Osteocyte (in vitro differentiated cells): ENCODE results near the gene EPHB2. TPM values are rescaled to one million over a fixed set of nuclear protein-coding genes. Genes with fewer than 3 reads are reported as not detected.

Experiments used
- DNase-seq: peaks from one replicate; pipeline ENCODE4 v3.0.0; 2021; ENCODE audit warnings: mixed read lengths; ENCODE audit not compliant: unreplicated experiment; ENCODE audit errors: extremely low spot score
- H3K27ac Mint-ChIP-seq: one replicate; pipeline ENCODE4 v1.8.0; 2021; ENCODE audit warnings: mild to moderate bottlenecking, mixed read lengths; ENCODE audit not compliant: unreplicated experiment
- H3K27me3 Mint-ChIP-seq: one replicate; pipeline ENCODE4 v1.8.0; 2021; ENCODE audit warnings: mixed read lengths; ENCODE audit not compliant: unreplicated experiment
- H3K36me3 Mint-ChIP-seq: one replicate; pipeline ENCODE4 v1.8.0; 2021; ENCODE audit warnings: mixed read lengths; ENCODE audit not compliant: unreplicated experiment
- H3K4me1 Mint-ChIP-seq: one replicate; pipeline ENCODE4 v1.8.0; 2021; ENCODE audit warnings: mixed read lengths; ENCODE audit not compliant: unreplicated experiment
- H3K4me3 Mint-ChIP-seq: one replicate; pipeline ENCODE4 v1.8.0; 2021; ENCODE audit warnings: mild to moderate bottlenecking, moderate library complexity, mixed read lengths; ENCODE audit not compliant: unreplicated experiment
- H3K9me3 Mint-ChIP-seq: one replicate; pipeline ENCODE4 v1.8.0; 2021; ENCODE audit warnings: mixed read lengths; ENCODE audit not compliant: unreplicated experiment
- CTCF ChIP-seq: fragments of 200-600 bp; sonication (generic); IDR thresholded peaks from 2 replicates; pipeline ENCODE4 v1.5.0; 2021; ENCODE audit warnings: antibody characterized with exemption, mild to moderate bottlenecking, moderate library complexity
- total RNA-seq: library from RNA; stranded (reverse); gene quantifications from 2 replicates; pipeline ENCODE4 v1.2.1, GENCODE V29; 2021

EPHB2 gene
- total RNA-seq, 1 donor from 2014 or later: 32.5 TPM

- Mint-ChIP-seq H3K9me3 (no peaks in the 10 kb centered on the region), H3K36me3 (no peaks in the 10 kb centered on the region), H3K4me1 (no peaks in the 10 kb centered on the region), H3K27me3 (no peaks in the 10 kb centered on the region), H3K4me3 (no peak overlapping the region), H3K27ac (no peak overlapping the region)
- no peak for TF ChIP-seq CTCF
- no peak for DNase-seq
Observed at GRCh38 chr1:22763487-22764200, 53.0 kb downstream of the EPHB2 start.

- H3K27ac Mint-ChIP-seq: no peak overlapping the region
- no peaks in the 10 kb centered on the region for H3K9me3 Mint-ChIP-seq
- no peak for DNase-seq
- H3K27me3 Mint-ChIP-seq: no peaks in the 10 kb centered on the region
- no peaks in the 10 kb centered on the region for H3K36me3 Mint-ChIP-seq
- TF ChIP-seq CTCF: no peak
- no peaks in the 10 kb centered on the region for H3K4me1 Mint-ChIP-seq
- no peak overlapping the region for H3K4me3 Mint-ChIP-seq
Observed at GRCh38 chr1:22767852-22768251, 57.2 kb downstream of the EPHB2 start.

- no peak for TF ChIP-seq CTCF
- Mint-ChIP-seq H3K36me3 (no peaks in the 10 kb centered on the region), H3K27me3 (no peaks in the 10 kb centered on the region), H3K4me1 (peaks cover 6% of the 10 kb centered on the region), H3K4me3 (no peak overlapping the region), H3K9me3 (no peaks in the 10 kb centered on the region), H3K27ac (no peak overlapping the region)
- no peak for DNase-seq
Observed at GRCh38 chr1:22769932-22770331, 59.3 kb downstream of the EPHB2 start.

GRCh38 chr1:22772014-22772413, 61.4 kb downstream of the EPHB2 start:
- Mint-ChIP-seq H3K4me3 (no peak overlapping the region), H3K4me1 (peaks cover 21% of the 10 kb centered on the region), H3K9me3 (no peaks in the 10 kb centered on the region), H3K27ac (no peak overlapping the region), H3K36me3 (no peaks in the 10 kb centered on the region), H3K27me3 (no peaks in the 10 kb centered on the region)
- no peak for DNase-seq
- no peak for TF ChIP-seq CTCF

GRCh38 chr1:22773981-22774832, 63.6 kb downstream of the EPHB2 start:
- peaks cover 30% of the 10 kb centered on the region for H3K4me1 Mint-ChIP-seq
- H3K27ac Mint-ChIP-seq: no peak overlapping the region
- H3K4me3 Mint-ChIP-seq: no peak overlapping the region
- no peaks in the 10 kb centered on the region for H3K36me3 Mint-ChIP-seq
- H3K9me3 Mint-ChIP-seq: no peaks in the 10 kb centered on the region
- DNase-seq: no peak
- H3K27me3 Mint-ChIP-seq: no peaks in the 10 kb centered on the region
- TF ChIP-seq CTCF: no peak
